Type B pancreatic cell (in vitro differentiated cells): ENCODE measurements around the gene APBB2. TPM values are rescaled to one million over a fixed set of nuclear protein-coding genes. Genes with fewer than 3 reads are reported as not detected.

Source experiments
- DNase-seq: peaks from one replicate; pipeline ENCODE4 v3.0.0; 2021; ENCODE audit warnings: mixed read lengths; ENCODE audit not compliant: unreplicated experiment; ENCODE audit errors: extremely low spot score
- H3K27ac Mint-ChIP-seq: 2 replicates; pipeline ENCODE4 v1.8.0; 2021; ENCODE audit warnings: mild to moderate bottlenecking, mixed read lengths
- H3K27me3 Mint-ChIP-seq: 2 replicates; pipeline ENCODE4 v1.8.0; 2021; ENCODE audit warnings: mixed read lengths
- H3K36me3 Mint-ChIP-seq: 2 replicates; pipeline ENCODE4 v1.8.0; 2021; ENCODE audit warnings: mixed read lengths
- H3K4me1 Mint-ChIP-seq: one replicate; pipeline ENCODE4 v1.8.0; 2021; ENCODE audit warnings: mixed read lengths; ENCODE audit not compliant: unreplicated experiment
- H3K4me3 Mint-ChIP-seq: 2 replicates; pipeline ENCODE4 v1.8.0; 2021; ENCODE audit warnings: mild to moderate bottlenecking, mixed read lengths
- H3K9me3 Mint-ChIP-seq: 2 replicates; pipeline ENCODE4 v1.8.0; 2021; ENCODE audit warnings: mixed read lengths
- CTCF ChIP-seq: fragments of 200-600 bp; sonication (generic); conservative IDR thresholded peaks from 2 replicates; pipeline ENCODE4 v1.5.0; 2021; ENCODE audit warnings: antibody characterized with exemption, mild to moderate bottlenecking
- total RNA-seq: library from RNA; stranded (reverse); gene quantifications from 2 replicates; pipeline ENCODE4 v1.2.1, GENCODE V29; 2021; ENCODE audit warnings: low replicate concordance

APBB2 gene
- total RNA-seq, 1 donor from 2014 or later: 33.3 TPM

- DNase-seq: no peak
- Mint-ChIP-seq H3K9me3 (no peaks in the 10 kb centered on the region), H3K36me3 (no peaks in the 10 kb centered on the region)
These were observed 7.7 kb upstream of the APBB2 start for GRCh38 chr4:41221850-41222645.

GRCh38 chr4:41219421-41219950 is 5.1 kb upstream of the APBB2 start:
- peaks cover 10% of the 10 kb centered on the region for H3K4me1 Mint-ChIP-seq
- peak overlapping the region; percentile 48 for H3K27ac Mint-ChIP-seq
- DNase-seq: no peak
- TF ChIP-seq CTCF: no peak
- H3K9me3 Mint-ChIP-seq: no peaks in the 10 kb centered on the region
- no peaks in the 10 kb centered on the region for H3K36me3 Mint-ChIP-seq
- no peak overlapping the region for H3K4me3 Mint-ChIP-seq
- no peaks in the 10 kb centered on the region for H3K27me3 Mint-ChIP-seq

More at GRCh38 chr4:41221850-41222645, 7.7 kb upstream of the APBB2 start:
- peaks cover 5% of the 10 kb centered on the region for H3K4me1 Mint-ChIP-seq
- TF ChIP-seq CTCF: no peak
- H3K4me3 Mint-ChIP-seq: no peak overlapping the region
- H3K27me3 Mint-ChIP-seq: no peaks in the 10 kb centered on the region
- H3K27ac Mint-ChIP-seq: no peak overlapping the region

GRCh38 chr4:41218703-41219102 is 4.4 kb upstream of the APBB2 start:
- Mint-ChIP-seq H3K27ac (no peak overlapping the region), H3K4me1 (peaks cover 10% of the 10 kb centered on the region), H3K27me3 (no peaks in the 10 kb centered on the region), H3K36me3 (no peaks in the 10 kb centered on the region), H3K4me3 (no peak overlapping the region), H3K9me3 (no peaks in the 10 kb centered on the region)
- TF ChIP-seq CTCF: no peak
- DNase-seq: no peak

GRCh38 chr4:41217374-41217773 is 3.0 kb upstream of the APBB2 start:
- Mint-ChIP-seq H3K4me1 (peaks cover 21% of the 10 kb centered on the region), H3K9me3 (no peaks in the 10 kb centered on the region), H3K36me3 (no peaks in the 10 kb centered on the region), H3K27me3 (peaks cover 12% of the 10 kb centered on the region), H3K27ac (peak overlapping the region; percentile 95), H3K4me3 (peak overlapping the region; percentile 92)
- DNase-seq: no peak
- TF ChIP-seq CTCF: no peak

GRCh38 chr4:41217020-41217333 is 2.6 kb upstream of the APBB2 start:
- Mint-ChIP-seq H3K27me3 (peaks cover 15% of the 10 kb centered on the region), H3K27ac (peak overlapping the region; percentile 95), H3K4me3 (peak overlapping the region; percentile 92), H3K4me1 (peaks cover 19% of the 10 kb centered on the region), H3K36me3 (no peaks in the 10 kb centered on the region), H3K9me3 (no peaks in the 10 kb centered on the region)
- no peak for DNase-seq
- TF ChIP-seq CTCF: no peak
